DND-41 (cell line): ENCODE measurements around the gene LMO4.

ENCODE experiments used
- ATAC-seq: fragments of 200-7000 bp; cut with Tn5 transposase; 3 replicates; pipeline ENCODE4 v1.9.1; 2021; ENCODE audit warnings: low read depth; ENCODE audit not compliant: insufficient read depth
- DNase-seq: peaks from one replicate; pipeline ENCODE4 v3.0.0-alpha.2; 2020
- H2AFZ ChIP-seq: 2 replicates; pipeline ENCODE4 v1.6.0; 2012; ENCODE audit warnings: low read depth, low read length
- H3K27ac ChIP-seq: 2 replicates; pipeline ENCODE4 v1.5.1; 2012; ENCODE audit warnings: low read length, inconsistent platforms
- H3K27me3 ChIP-seq: fragments of 200-600 bp; sonication (generic); 2 replicates; pipeline ENCODE4 v1.6.0; 2012; ENCODE audit warnings: low read length, mild to moderate bottlenecking, inconsistent platforms; ENCODE audit not compliant: insufficient read depth, poor library complexity
- H3K36me3 ChIP-seq: 2 replicates; pipeline ENCODE4 v1.5.1; 2012; ENCODE audit warnings: low read length, inconsistent platforms; ENCODE audit not compliant: insufficient read depth
- H3K4me1 ChIP-seq: 2 replicates; pipeline ENCODE4 v1.5.1; 2012; ENCODE audit warnings: mild to moderate bottlenecking, low read length; ENCODE audit not compliant: insufficient read depth
- H3K4me2 ChIP-seq: 2 replicates; pipeline ENCODE4 v1.6.0; 2012; ENCODE audit warnings: mild to moderate bottlenecking, moderate library complexity, low read length, inconsistent platforms; ENCODE audit not compliant: insufficient read depth
- H3K4me3 ChIP-seq, 2 experiments: fragments of 200-600 bp in 1 of 2; shearing (Covaris generic) in 1 of 2; 2 replicates each; pipeline ENCODE4 v1.5.1; 2012 to 2016; ENCODE audit warnings: inconsistent platforms in 2 of 2, low read length in 2 of 2, mild to moderate bottlenecking in 2 of 2, low read depth in 1 of 2, moderate library complexity in 1 of 2
- H3K79me2 ChIP-seq: 2 replicates; pipeline ENCODE4 v1.6.0; 2012; ENCODE audit warnings: low read length, inconsistent platforms; ENCODE audit not compliant: insufficient read depth
- H3K9ac ChIP-seq: 2 replicates; pipeline ENCODE4 v1.6.0; 2012; ENCODE audit warnings: low read depth, mild to moderate bottlenecking, inconsistent platforms, low read length, moderate library complexity
- H3K9me3 ChIP-seq: 2 replicates; pipeline ENCODE4 v1.5.1; 2012; ENCODE audit warnings: low read length, moderate library complexity, mild to moderate bottlenecking, inconsistent platforms; ENCODE audit not compliant: insufficient read depth, severe bottlenecking
- H4K20me1 ChIP-seq: 2 replicates; pipeline ENCODE4 v1.6.0; 2012; ENCODE audit warnings: low read length; ENCODE audit not compliant: insufficient read depth
- EZH2 ChIP-seq: IDR thresholded peaks from 3 replicates; pipeline ENCODE4 v1.6.1; 2012; ENCODE audit warnings: borderline replicate concordance, low read depth, mild to moderate bottlenecking, moderate library complexity, low read length, inconsistent platforms; ENCODE audit not compliant: severe bottlenecking
- TF ChIP-seq, protein P1 (sequence below): IDR thresholded peaks from 2 replicates; pipeline ENCODE4 v1.5.1; 2012; ENCODE audit warnings: borderline replicate concordance, low read length, moderate library complexity, mild to moderate bottlenecking; ENCODE audit not compliant: poor library complexity, severe bottlenecking; ENCODE audit errors: extremely low read depth

The LMO4 gene

GRCh38 chr1:87294633-87295032 is 34.0 kb upstream of the LMO4 start:
- no peak for TF ChIP-seq EZH2
- TF ChIP-seq, protein P1, sequence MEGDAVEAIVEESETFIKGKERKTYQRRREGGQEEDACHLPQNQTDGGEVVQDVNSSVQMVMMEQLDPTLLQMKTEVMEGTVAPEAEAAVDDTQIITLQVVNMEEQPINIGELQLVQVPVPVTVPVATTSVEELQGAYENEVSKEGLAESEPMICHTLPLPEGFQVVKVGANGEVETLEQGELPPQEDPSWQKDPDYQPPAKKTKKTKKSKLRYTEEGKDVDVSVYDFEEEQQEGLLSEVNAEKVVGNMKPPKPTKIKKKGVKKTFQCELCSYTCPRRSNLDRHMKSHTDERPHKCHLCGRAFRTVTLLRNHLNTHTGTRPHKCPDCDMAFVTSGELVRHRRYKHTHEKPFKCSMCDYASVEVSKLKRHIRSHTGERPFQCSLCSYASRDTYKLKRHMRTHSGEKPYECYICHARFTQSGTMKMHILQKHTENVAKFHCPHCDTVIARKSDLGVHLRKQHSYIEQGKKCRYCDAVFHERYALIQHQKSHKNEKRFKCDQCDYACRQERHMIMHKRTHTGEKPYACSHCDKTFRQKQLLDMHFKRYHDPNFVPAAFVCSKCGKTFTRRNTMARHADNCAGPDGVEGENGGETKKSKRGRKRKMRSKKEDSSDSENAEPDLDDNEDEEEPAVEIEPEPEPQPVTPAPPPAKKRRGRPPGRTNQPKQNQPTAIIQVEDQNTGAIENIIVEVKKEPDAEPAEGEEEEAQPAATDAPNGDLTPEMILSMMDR, result no peak
- no peak overlapping the region for H3K4me2 ChIP-seq
- no peak overlapping the region for H3K27ac ChIP-seq
- DNase-seq, result no peak
- H3K79me2 ChIP-seq, result no peaks in the 10 kb centered on the region
- H3K36me3 ChIP-seq, result no peaks in the 10 kb centered on the region
- H2AFZ ChIP-seq, result no peak overlapping the region
- ATAC-seq, result no peak
- H3K4me1 ChIP-seq, result no peaks in the 10 kb centered on the region
- H3K9me3 ChIP-seq, result no peaks in the 10 kb centered on the region
- no peak overlapping the region for H3K9ac ChIP-seq
- H3K27me3 ChIP-seq, result peaks cover 3% of the 10 kb centered on the region
- no peaks in the 10 kb centered on the region for H4K20me1 ChIP-seq
- H3K4me3 ChIP-seq, result no peak overlapping the region

GRCh38 chr1:87295445-87296110 is 33.1 kb upstream of the LMO4 start:
- TF ChIP-seq, protein P1, result no peak
- no peak for TF ChIP-seq EZH2
- H3K4me3 ChIP-seq, result no peak overlapping the region
- H2AFZ ChIP-seq, result no peak overlapping the region
- ATAC-seq (no peak), DNase-seq (no peak)
- no peak overlapping the region for H3K27ac ChIP-seq
- H3K36me3 ChIP-seq, result no peaks in the 10 kb centered on the region
- H3K4me2 ChIP-seq, result no peak overlapping the region
- H4K20me1 ChIP-seq, result no peaks in the 10 kb centered on the region
- H3K27me3 ChIP-seq, result peaks cover 8% of the 10 kb centered on the region
- H3K9me3 ChIP-seq, result no peaks in the 10 kb centered on the region
- H3K4me1 ChIP-seq, result no peaks in the 10 kb centered on the region
- H3K79me2 ChIP-seq, result no peaks in the 10 kb centered on the region
- no peak overlapping the region for H3K9ac ChIP-seq

GRCh38 chr1:87296206-87296605 is 32.5 kb upstream of the LMO4 start:
- no peak overlapping the region for H3K4me2 ChIP-seq
- no peak overlapping the region for H3K9ac ChIP-seq

More at GRCh38 chr1:87296206-87296605, 32.5 kb upstream of the LMO4 start:
- TF ChIP-seq, protein P1, result no peak
- TF ChIP-seq EZH2, result no peak
- Histone ChIP-seq H3K4me3 (no peak overlapping the region), H3K79me2 (no peaks in the 10 kb centered on the region), H3K27ac (no peak overlapping the region), H3K9me3 (no peaks in the 10 kb centered on the region), H2AFZ (no peak overlapping the region), H3K36me3 (no peaks in the 10 kb centered on the region), H4K20me1 (no peaks in the 10 kb centered on the region), H3K4me1 (no peaks in the 10 kb centered on the region), H3K27me3 (peaks cover 9% of the 10 kb centered on the region)
- no peak for DNase-seq
- ATAC-seq, result no peak
